ENCODE results near the gene HOXD10.

DNA sequence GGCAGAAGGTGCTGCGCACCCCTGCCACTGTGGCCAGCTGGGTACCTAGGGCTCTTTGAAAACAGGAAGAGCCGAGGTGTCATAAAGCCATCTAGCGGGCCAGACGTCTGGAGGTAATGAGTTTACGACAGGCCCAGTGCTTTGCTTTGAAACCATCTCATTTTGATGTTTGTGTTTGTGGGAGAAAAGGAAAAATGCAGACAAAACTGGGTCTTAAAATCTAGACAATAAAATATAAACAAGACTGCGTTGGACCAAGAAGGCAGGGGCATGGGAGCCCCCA, 9.1 kb downstream of the HOXD10 start:
- TF ChIP-seq, protein P1, sequence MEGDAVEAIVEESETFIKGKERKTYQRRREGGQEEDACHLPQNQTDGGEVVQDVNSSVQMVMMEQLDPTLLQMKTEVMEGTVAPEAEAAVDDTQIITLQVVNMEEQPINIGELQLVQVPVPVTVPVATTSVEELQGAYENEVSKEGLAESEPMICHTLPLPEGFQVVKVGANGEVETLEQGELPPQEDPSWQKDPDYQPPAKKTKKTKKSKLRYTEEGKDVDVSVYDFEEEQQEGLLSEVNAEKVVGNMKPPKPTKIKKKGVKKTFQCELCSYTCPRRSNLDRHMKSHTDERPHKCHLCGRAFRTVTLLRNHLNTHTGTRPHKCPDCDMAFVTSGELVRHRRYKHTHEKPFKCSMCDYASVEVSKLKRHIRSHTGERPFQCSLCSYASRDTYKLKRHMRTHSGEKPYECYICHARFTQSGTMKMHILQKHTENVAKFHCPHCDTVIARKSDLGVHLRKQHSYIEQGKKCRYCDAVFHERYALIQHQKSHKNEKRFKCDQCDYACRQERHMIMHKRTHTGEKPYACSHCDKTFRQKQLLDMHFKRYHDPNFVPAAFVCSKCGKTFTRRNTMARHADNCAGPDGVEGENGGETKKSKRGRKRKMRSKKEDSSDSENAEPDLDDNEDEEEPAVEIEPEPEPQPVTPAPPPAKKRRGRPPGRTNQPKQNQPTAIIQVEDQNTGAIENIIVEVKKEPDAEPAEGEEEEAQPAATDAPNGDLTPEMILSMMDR (conservative IDR thresholded peaks at IDR 0.05 in 1 of 2, IDR thresholded peaks at IDR 0.05 in 1 of 2; ENCODE audit: extremely low read depth in 1 of 2, insufficient read depth in 1 of 2, low read depth in 1 of 2, low read length in 2 of 2), result no peak
- no peak for TF ChIP-seq EZH2 (IDR thresholded peaks at IDR 0.05; ENCODE audit: borderline replicate concordance, low read length)

Data from mammary epithelial cell (primary cell).